ENCODE measurements around the gene CCDC33.

DNA sequence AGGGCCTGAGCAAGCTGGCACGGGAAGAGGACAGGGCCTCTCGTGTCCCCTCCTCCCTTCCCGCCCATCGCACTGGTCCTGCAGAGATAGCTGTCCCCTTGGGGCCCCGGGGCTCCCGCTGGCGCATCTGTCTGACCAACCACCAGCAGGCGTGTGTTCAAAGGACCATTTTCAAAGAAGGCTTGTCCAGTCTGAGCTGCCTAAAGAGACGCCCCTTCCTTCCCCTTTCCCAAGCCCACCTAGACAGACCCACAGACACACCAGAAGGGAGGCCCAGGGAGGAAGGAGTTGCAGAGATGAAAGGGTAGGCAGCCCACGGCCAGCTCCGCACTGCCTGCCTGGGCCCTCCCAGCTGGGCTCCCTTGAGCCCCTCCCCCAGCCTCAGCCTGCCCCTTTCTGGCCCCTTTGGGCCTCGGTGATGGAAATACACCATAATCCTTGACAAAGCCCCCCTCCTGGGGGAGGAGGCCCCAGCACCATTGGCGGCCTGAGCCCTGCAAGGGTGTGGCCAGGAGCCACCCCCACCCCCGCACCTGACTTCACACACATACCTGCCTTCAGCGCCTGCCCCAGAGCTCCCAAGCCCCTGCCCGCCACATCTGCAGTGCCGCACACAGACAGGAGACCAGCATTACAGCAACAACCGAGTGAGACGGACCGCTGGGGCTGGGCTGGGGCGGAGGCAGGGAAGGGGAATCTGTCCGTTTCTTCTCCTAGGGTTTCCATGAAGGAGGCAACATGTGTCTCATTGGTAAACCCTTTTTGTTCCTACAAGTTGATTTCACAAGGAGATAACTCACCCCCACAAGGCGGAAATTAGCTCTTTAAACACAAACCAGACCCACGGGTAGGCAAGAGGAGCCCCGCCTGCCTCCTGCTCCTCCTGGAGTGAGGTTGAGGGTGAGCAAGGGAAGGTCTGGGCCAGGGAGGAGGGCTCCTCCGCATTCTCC is 33.4 kb upstream of the CCDC33 start, which contains the start of gene STRA6:
- TF ChIP-seq CTCF (IDR thresholded peaks at IDR 0.05) = no peak
- no peak for TF ChIP-seq POLR2AphosphoS5 (IDR thresholded peaks at IDR 0.05)
